GM08714 (cell line): ENCODE measurements around the gene PTPRU.
"Not testable (repeated sequence)": the region's sequence is repeated elsewhere in the genome, so short reads cannot be mapped to it uniquely, and the experiment has no call there.

Experiments used
- H3K4me3 ChIP-seq: fragments of 200-500 bp; sonication (Bioruptor generic); 2 replicates; pipeline ENCODE4 v1.5.1; 2014; ENCODE audit warnings: mild to moderate bottlenecking, low read length, inconsistent platforms
- ZNF274 ChIP-seq: IDR thresholded peaks from 2 replicates; pipeline ENCODE4 v1.6.1; 2012; ENCODE audit warnings: mild to moderate bottlenecking, low read depth, low read length

Gene PTPRU

DNA sequence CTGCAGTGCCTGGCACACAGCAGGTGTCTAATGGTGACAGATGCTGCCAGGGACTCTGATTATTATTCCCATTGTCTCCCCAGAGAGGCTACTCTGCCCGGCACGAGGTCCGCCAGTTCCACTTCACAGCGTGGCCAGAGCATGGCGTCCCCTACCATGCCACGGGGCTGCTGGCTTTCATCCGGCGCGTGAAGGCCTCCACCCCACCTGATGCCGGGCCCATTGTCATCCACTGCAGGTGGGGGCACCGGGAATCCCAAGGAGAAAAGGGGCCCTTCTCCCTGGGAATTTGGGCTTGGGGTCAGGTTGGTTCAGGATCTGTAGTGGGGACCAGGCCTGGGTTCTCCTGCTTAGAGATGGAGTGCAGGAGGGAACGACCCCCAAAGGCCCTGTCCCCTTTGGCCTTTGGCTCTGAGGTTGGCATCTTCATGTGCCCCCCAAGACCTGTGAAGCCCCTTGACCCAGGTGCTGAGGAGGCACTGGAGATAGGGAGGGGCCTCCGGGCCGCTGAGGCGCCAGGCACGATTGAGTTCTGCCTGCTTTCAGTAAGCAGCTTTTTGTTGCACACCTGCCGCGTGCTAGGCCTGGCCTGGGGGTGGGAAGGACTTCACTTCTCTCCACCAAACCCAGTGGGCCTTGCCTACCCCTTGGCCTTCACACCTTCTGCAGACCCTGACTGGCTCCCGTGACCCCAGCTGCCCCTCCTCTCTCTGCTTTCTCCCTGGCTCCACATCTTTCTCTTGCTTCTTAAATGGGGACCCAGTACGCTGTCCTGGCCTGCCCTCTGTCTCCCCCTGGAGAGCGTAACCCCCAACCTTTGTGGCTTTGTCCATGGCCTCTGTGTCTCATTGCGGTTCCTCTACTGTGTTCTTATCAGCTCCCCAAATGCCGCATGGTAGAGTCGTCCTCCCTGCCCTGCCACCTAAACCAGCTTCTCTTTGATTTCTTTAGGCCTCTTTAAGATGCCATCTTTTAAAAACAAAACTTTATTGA, 76.4 kb downstream of the PTPRU start:
- no peak overlapping the region for H3K4me3 ChIP-seq

GRCh38 chr1:29314685-29315084, 78.4 kb downstream of the PTPRU start:
- H3K4me3 ChIP-seq = not testable (repeated sequence)

More for the DNA sequence above, 76.4 kb downstream of the PTPRU start:
- no peak for TF ChIP-seq ZNF274

DNA sequence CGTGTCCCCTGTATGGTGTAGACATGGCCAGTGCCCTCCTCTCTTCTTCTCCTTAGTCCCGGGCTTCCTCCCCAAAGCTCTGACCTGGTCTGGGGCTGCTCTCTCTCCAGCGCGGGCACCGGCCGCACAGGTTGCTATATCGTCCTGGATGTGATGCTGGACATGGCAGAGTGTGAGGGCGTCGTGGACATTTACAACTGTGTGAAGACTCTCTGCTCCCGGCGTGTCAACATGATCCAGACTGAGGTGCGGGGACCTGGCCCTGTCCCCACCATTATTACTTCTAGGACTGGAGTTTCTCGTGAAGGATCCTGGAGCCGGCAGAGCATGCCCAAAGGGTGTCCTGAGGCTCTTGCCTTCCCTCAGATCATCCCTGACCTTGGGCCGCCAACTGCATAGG, 78.9 kb downstream of the PTPRU start:
- no peak for TF ChIP-seq ZNF274
- H3K4me3 ChIP-seq = no peak overlapping the region

DNA sequence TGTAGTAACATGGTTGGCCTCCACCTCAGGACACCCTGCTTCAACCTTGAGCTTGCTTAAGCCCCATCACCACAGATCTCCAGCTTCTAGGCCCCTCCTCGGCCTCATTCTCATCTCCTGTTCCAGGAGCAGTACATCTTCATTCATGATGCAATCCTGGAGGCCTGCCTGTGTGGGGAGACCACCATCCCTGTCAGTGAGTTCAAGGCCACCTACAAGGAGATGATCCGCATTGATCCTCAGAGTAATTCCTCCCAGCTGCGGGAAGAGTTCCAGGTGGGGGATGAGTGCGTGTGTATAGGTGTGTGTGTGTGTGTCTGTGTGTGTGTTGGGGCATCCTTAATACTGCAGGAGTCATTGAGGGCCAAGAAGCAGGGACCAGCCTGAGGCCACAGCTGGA, 79.6 kb downstream of the PTPRU start:
- H3K4me3 ChIP-seq = no peak overlapping the region
- TF ChIP-seq ZNF274 = no peak

DNA sequence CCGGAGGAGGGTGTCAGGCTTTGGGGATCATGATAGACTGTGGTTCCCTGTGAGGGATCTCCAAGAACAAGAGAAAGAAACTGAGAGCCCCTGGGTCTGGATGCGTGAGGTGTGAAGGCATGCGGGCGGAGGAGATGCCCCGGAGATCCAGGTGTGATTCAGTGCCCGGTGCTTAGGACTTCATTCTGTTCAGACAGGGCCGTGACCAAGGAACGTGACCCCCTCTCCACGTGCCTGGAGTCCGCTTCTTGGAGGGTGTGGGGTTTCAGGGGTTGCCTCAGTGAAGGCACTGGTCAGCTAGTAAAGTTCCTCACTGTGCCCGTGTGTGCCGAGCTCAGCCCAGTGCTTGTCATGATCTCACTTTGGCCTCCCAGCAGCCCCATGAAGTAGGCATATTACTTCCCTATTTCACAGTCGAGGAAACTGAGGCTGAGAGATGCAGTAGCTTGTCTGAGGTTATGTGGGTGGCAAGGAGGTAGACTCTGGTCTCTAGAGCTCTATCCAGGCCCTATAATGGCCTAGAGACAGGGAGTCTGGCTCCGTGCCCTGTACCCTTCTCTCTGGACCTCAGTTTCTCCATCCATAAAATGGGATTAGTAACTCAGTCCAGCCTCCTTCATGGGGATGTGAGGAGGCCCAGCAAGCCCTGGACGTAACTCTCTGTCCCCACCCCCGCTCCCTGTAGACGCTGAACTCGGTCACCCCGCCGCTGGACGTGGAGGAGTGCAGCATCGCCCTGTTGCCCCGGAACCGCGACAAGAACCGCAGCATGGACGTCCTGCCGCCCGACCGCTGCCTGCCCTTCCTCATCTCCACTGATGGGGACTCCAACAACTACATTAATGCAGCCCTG, 81.0 kb downstream of the PTPRU start:
- no peak overlapping the region for H3K4me3 ChIP-seq
- no peak for TF ChIP-seq ZNF274

DNA sequence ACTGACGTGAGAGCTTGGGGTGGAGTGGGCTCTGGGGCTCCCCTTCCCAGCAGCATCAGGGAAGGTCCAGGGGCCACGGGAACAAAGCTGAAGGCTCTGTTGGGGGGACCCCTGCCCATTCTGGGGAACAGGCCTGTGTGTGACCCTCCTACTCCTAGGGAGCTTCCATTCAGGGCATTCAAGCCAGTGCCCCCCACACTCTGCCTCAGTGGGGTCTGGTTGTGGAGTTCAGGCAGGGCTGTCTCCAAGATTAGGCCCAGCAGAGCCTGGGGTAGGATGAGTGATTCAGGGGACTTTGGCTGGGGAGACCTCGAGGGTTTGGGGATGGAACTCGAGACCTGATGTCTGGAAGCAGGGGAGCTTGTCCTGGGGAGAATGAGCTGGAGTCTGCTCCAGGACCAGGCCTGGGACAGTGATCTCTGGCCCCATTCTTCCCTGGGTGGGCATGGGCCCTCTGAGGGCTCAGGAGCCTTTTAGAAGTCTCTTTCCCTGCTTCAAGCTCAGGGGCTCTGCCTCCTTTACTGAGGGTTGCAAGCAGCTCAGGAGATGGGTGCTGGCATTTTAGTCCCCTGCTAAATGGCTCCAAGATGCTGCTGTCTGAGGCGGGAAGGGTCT, 81.7 kb downstream of the PTPRU start:
- TF ChIP-seq ZNF274 = no peak
- H3K4me3 ChIP-seq = no peak overlapping the region

DNA sequence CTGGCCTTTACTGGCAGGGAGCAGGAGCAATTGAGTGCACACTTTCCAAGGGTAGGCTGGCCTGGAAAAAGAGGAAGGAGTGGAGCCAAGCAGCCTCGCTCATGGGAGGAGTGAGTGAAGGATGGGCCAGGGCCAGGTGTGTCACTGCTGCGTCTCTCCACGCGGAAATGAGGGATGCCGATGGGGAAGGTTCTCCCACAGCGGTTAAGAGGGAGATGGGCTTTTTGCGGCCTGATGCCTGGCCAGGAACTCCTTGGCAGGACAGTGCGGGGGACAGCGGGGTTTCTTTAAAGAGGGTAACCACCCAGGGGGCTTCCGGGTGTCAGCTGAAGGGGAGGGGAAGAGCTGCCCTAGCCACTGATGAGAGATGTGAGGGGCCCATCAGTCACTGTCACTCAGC, 82.4 kb downstream of the PTPRU start:
- no peak overlapping the region for H3K4me3 ChIP-seq
- TF ChIP-seq ZNF274 = no peak

GRCh38 chr1:29319300-29320110, 83.2 kb downstream of the PTPRU start:
- TF ChIP-seq ZNF274 = no peak
- no peak overlapping the region for H3K4me3 ChIP-seq

DNA sequence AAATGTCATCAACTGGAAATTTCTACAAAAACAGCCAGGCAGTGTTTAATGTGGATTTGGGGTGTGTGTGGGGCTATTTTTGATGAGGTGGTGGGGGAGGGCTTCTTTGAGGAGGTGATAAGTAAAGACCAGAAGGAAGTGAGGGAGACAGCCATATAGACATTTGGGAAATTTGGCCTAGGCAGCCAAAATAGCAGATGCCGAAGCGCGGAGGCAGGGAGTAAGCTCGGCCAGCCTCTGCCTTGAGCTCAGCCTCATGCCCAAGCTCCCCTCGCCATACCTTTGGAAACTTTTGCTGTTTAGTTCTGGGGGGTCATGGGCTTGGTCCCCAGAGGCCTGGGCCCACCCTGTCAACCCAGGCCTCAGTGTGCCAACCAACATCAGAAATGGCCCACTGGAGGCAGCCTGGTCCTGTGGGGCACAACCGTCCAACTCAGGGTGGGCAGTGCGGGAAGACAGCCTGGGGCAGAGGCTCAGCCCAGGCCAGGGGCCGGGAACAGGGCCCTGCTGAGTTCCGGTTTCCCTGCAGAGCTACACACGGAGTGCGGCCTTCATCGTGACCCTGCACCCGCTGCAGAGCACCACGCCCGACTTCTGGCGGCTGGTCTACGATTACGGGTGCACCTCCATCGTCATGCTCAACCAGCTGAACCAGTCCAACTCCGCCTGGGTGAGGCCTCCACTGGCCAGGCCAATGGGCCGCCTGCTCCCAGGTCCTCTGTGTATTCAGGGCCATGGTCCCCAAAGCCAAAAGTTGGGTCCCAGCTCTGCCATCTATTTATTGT, 84.0 kb downstream of the PTPRU start:
- no peak overlapping the region for H3K4me3 ChIP-seq
- TF ChIP-seq ZNF274 = no peak

DNA sequence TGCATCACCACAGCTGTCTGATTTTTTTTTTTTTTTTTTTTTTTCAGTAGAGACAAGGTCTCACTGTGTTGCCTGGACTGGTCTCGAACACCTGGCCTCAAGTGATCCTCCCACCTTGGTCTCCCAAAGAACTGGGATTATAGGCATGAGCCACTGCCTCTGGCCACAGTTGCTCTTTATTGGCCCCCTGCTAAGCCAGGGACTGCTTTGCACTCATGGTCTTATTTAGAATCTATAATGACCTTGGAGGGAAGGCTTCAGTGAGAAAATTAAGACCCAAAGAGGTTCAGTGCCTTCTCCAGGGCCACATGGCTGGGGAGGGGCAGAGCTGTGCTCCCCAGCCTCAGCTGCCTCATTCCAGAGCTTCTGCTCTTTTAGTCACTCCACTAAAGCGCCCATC, 84.9 kb downstream of the PTPRU start:
- H3K4me3 ChIP-seq = no peak overlapping the region
- no peak for TF ChIP-seq ZNF274

GRCh38 chr1:29322147-29322694, 85.9 kb downstream of the PTPRU start:
- no peak overlapping the region for H3K4me3 ChIP-seq
- no peak for TF ChIP-seq ZNF274

DNA sequence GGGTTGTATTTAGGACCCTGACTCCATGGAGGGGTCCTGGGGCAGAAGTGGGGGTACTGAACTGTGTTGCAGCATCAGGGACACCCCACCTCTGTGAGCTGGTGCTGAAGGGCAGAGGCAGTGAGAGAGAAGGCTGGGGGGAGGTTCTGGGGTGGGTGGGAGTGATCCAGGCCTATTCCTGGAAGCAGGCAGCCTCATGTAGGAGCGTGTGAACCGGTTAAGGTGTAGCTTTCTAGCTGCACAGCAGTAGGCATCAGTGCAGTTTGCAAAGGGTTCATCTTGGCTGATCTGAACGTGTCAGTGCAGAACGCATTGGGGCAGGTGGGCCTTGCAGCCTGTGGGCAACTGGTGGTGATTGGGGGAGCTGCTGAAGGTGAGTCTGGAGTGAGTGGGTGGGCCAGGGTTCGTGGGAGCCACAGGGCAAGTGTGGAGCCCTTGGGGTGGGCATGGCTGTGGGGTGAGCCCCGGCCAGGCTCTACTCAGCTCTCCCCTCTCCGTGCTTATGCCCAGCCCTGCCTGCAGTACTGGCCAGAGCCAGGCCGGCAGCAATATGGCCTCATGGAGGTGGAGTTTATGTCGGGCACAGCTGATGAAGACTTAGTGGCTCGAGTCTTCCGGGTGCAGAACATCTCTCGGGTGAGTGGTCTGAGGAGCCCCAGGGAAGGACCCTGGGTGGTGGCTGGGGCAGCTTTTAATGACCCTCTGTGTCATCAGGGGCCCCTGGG, 86.7 kb downstream of the PTPRU start:
- no peak for TF ChIP-seq ZNF274
- no peak overlapping the region for H3K4me3 ChIP-seq
